GM19238 (cell line): ENCODE data around the gene ETV1.

Experiments
- DNase-seq: peaks from one replicate; pipeline ENCODE4 v3.0.0; 2011; ENCODE audit warnings: low spot score; ENCODE audit not compliant: insufficient read length

The ETV1 gene

DNA sequence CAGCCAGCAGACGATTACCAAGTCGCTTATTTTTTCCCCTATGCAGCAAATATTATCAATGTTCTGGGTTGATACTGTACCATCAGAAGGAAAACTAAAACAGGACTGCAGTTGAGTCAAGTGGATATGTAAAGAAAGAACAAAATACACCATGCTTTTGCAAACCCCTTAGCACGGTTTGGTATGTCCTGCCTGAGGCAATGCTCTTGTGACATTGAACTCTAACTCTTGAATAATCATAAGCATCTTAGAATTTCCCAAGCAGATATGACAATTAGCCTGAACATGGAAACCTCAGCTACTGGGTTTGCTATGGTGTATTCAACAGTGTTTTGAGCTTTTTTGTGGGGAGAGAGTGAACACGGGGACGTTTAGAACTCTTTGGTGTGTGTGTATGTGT is 107.4 kb downstream of the ETV1 start:
- DNase-seq = no peak

DNA sequence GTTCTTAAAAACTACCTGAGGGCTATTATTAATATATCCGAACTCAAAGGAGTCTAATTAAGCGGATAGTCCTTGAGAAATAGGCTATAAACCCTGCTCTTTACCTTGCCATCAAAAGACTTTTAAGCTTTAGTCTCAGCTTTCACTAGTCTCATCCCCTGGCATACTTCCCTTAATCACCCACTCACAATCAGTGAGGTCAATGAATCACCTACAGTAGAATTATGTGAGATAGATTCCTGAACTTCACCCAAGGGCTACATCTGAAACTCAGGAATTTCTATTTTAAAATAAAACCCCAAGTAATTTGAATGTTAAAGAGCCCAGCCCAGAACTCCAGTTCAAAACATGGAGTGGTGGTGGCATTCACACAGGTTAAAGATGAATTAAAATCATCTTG is 108.7 kb downstream of the ETV1 start:
- DNase-seq = no peak

DNA sequence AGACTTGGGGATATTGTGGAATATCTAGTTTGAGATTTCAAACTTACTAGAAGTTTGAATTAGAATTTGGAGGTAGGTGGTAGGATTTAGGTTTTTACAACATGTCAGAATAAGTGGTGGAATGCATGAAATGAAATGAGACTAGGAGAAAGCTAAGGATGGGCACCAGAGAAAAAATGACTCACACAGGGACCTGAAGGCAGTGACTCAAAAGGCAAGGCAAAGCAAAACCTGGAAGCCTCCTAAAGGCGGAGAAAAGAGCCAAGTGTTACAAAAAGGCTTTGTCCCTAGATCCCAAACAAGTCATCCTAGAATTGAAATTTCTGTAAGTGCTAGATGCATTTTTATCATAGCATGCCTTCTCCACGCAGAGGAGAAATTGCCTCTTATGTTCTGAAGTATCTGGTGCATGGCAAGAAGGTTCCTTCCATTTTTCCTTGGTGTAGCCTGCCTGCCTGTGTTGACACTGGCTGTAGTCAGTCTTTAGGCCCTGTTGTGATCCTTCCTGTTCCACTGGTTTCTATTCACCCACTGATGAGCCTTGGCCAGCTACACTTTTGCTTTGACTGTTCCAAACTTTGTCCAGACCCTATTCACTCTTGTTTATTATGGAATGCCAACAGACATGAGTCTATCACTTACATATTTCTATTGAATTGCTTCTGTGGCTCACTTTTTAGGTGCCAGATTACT is 109.3 kb downstream of the ETV1 start:
- no peak for DNase-seq

DNA sequence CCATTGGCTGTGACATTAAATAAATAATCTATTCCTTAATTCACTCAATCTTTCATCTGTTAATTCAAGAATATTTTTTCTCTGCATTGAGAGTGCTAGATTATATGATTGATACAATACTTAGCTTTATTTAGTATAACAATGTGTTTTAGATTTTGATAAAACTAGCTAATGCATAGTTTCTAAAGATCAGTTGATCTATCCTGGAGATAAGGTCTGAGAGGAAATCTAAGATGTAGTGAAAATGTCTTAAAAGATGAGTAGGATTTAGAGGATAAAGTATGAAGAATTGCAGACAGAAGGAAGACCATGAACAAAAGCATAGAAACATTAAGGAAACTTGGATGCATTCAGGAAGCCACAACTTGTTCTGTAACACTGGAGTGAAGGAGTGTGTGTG is 110.3 kb downstream of the ETV1 start:
- DNase-seq = no peak

DNA sequence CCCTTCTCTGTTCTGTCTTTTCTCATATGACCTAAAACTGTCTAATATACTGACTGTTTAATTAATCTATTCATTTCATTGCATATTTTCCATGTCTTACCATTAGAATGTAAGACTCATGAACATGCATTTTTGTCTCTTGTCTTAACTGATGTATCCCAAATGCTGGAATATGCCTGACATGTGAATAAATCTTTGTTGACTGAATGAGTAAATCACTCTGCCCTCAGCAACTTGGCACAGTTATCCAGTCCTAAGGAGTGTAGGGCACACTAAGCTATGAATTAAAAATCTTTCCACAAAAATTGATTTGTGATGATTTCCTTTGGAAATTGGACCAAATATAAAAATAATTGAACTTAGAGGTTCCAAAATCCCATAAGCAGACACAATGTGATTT is 111.3 kb downstream of the ETV1 start:
- DNase-seq = no peak

DNA sequence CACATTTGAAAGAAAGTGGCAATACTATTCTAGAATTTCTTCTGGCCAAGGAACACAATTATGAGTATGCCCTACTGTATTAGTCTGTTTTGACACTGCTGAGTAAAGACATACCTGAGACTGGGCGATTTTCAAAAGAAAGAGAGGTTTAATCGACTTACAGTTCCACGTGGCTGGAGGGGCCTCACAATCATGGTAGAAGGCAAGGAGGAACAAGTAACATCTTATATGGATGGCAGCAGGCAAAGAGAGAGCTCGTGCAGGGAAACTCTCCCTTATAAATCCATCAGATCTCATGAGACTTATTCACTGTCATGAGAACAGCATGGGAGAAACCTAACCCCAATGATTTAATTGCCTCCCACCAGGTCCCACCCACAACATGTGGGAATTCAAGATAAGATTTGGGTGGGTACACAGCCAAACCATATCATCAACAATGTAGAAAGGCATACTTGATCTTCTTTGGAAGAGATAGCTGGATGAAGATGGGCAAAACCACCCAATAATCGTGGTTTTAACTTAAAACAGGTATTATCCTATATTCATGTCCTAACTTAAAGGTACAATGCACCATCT is 113.9 kb downstream of the ETV1 start:
- DNase-seq = no peak

DNA sequence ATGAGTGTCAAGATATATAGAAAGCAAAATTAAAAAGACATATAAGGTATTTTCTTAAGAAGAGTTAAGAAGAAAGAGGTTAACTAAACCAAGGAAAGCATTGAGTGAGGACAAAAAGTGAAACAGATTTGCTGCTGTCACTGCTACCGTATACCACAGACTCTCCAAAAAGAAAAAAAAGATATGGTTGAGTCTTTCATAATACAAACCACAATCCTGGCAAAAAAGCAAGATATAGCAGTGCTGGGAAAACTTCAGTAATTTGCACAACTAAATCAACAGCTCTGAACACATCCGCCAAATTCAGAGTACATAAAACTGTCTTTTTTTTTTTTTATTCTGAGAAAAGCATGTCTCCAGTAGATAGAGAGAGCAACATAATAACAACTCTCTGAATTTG is 114.7 kb downstream of the ETV1 start:
- no peak for DNase-seq

DNA sequence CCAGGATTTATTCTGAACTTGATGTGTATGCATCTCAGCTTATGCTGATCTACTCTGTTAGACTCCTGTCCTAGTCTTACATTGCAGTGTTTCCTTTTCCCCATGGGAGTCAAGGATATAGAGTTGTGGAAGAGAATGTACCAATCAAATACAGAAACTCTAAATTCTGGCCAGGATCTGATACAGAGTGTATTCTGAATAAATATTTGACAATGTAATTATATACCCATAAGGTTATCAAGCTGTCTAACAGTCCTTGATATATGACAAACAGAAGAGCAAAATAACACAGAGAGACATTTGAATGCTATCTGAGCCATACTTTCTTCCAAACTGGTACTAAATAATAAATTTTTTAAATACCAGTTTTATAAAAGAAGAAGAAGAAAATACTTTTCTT is 116.8 kb downstream of the ETV1 start:
- no peak for DNase-seq

DNA sequence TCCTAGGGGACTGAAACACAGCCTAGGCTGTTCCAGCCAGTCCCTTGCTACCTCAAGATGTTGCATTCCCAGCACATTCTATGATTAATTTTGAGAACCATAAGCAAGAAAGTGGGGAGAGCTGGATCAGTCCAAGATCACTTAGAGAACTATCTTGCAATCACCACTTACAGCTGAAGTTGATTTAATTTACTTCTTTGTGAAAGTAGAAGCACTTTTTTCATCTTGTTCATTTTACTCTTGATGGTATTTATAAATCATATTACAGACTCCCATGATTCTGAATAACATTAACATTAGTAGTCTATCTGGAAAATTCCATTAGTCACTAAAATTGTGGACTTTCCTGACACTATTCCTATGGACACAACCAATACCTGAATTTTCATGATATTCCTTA is 118.5 kb downstream of the ETV1 start:
- DNase-seq = no peak

DNA sequence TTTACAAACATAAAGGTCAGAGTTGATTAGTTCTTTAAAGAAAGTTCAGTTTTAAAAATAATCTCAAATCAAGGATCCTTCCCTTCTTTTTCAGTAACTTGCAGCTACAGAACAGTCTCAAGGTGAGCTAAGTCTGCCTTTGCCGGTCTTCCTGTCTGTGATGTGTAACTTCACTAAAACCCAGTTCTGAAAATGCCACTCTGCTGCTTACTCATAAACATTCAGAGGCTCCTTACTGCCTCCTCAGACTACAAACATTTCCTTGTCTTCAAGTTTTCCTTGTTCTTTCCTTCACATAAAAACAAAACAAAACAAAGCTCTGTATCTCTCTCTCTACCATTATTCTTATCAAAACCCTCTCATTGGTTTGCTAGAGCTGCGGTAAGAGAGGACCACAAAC is 128.7 kb downstream of the ETV1 start:
- DNase-seq = no peak

DNA sequence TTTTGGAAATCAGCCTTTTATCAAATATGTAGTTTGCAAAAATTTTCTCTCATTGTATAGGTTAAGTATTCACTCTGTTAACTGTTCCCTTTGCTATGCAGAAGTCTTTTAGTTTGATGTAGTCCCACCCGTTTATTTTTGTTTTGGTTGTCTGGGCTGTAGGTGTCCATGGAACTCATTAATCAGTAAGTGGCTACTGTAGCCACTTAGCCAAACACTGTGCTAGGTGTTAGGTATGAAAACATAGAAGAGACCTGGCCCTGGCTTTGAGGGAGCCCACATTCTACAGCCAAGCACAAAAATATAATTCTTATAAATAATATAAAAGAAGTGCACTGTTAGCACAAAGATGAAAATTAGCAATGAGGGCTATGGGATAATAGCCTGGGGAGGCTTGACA is 133.5 kb downstream of the ETV1 start:
- no peak for DNase-seq

DNA sequence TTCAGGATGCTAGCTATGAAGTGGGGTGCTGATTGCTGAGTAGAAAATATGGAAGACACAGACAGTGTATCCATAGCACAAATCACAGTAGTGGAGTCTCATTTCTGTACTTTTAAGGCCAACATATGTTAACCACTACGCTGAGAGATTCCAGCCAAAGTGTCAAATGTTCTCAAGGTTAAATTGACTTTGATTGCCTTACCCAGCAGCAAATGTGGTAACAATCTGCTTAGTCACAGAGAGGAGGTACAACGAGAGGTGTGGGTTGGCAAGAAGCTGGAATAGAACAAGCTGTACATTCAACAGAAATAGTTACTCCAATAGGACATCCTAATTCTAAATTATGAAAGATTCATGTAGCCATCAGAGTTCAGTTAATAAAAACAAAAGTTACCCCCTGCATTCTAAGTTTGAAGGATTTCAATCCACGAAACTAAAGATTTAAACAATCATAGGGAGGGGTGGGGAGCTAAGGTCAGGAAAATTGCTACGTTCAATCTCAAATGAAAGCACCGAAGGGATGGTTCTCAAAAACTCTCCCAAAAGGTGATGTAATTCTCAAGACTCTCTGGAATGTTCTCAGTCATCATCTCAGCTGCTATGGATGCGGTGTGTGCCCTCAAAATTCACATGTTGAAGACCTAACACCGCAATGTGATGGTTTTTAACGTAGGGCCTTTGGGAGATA is 137.0 kb downstream of the ETV1 start:
- no peak for DNase-seq

DNA sequence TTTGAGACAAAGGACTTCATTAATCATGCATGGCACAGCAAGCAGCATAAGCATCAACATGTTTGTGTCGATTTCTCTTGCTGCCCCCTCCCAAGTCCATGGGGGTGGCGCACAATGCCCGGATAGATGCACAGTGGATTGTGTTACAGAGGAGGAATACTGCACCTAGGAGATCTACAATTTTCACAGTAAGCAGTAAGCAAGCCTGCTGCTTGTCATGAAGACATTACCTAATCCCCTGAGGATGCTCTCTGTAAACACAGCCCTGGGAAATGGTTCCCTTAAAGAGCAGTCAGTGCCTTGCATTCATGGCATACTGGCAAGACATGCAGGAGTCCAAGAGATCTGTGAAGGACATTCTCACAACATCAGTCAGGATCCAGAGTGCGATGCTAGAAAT is 137.7 kb downstream of the ETV1 start:
- DNase-seq = no peak

DNA sequence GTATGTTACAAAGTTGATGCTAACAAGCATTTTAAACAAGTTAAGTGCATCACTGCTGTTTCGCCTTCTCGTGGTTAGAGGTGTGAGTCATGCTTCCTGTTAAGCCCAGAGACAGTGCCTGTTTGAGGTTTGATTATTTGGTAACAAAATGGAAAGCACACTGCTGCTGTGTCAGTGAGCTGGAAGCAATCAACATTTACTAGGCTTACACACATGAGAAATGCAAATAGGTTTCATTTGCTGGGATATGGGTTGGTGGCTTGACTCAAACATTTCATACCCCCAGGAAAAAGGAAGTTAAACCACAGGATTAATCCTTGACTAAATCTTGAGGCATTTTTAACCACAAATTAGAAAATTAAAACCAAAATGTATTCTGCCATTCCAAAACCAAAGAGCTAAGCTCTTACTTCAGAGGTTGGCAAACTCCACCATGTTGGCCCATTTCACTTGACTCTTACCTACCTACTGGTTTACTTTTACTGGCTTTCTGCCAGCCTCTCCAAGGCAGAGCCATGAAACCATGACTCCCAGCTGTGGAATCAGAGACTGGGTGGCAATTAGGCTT is 139.2 kb downstream of the ETV1 start:
- DNase-seq = no peak

DNA sequence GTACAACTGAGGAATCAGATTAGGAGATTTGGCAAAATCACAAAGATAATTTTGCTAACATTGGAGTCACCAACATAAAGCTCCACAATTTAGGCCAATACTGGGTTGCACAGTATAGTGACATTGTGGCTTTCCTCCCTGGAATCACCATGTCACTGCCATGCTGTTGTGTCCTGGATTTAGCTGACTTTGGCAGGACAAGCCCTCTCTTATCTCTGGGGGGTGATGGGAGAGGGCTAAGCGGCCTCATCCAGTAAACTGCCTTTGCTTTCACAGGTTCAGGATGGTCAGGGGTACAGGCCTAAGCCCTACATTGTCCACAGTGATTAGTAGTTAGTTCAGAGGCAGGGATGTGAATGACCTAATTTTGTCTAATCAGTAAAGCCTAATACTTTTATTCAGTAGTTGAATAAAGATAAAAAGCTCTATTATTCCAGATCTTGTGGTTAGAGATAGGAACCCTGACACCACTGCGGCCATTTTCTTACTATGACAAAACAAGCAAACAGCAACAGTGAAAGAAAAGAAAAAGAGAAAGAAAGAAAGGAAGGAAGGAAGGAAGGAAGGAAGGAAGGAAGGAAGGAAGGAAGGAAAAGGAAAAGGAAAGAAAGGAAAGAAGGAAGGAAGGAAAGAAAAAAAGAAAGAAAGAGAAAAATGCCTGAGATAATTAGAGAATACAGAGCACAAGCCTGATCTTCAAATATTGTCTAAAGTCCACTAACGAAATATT is 140.1 kb downstream of the ETV1 start:
- DNase-seq = no peak

DNA sequence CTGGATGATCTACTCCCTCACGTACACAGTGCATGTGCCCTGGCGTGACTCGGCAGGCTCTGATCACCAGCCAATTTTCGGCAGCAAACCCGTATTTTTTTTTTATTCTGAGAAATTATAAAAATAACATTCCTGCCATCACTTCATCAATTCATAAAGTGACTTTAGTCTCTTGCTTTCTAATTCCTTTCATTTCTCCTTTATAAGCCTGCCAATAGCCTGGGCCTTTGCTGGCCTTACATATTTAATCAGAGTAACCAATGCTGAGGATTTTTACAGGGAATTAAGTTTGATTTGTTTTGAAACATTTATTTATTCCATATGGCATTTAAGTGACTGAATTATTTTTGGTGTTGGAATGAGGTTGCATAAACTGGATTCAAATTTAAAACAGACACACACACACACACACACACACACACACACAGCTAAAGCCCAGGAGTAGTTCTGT is 140.8 kb downstream of the ETV1 start:
- DNase-seq = no peak

DNA sequence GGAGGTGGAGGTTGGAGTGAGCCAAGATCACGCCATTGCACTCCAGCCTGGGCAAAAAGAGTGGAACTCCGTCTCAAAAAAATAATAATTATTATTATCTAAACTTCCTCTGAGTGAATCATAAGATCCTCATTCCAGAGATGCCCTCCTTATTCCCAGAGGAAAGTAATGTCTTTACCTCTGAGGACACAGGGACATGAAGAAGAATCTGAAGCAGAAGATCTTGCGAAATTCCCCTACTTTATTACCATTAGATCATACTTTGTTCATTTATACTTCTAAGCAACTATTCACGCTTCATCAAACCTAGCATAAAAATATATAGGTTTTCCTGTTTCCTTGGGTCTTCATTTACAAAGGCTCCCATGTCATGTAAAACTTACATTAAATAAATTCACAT is 143.1 kb downstream of the ETV1 start:
- no peak for DNase-seq

DNA sequence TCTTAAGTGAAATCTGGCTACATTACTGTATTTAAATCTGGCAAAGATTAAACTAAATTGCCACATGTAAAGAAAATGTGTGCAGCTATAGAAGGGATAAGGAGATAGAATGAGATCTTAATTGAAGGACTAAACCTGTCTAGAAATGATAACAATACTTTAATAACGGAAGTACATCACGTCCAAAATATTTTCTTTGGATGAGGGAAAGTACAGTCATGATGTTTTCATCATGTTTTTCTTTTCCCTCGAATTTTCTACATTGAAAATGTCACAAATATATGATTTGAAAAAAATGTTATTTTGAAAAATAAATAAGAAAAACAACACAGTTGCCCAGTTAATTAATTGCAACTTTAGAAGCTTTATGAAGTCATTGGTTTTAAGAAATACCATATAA is 143.9 kb downstream of the ETV1 start:
- DNase-seq = no peak

DNA sequence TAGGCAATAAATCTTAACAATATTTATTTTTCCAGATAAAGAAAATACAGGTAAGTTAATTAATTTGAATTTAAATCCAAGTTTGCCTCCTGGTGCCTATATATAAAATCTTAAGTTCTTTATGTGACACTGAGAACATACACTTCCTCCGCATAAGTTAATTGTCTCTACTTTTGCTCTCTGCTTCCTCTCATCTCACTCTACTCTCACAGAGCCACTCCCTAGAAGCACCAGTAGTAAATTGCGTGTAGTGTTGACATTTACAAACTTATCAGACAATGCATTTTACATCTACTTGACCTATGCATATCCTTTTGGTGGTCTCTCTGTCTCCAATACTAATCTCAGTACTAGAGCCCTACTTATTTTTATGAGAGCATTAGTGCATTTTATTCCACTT is 144.5 kb downstream of the ETV1 start:
- no peak for DNase-seq

DNA sequence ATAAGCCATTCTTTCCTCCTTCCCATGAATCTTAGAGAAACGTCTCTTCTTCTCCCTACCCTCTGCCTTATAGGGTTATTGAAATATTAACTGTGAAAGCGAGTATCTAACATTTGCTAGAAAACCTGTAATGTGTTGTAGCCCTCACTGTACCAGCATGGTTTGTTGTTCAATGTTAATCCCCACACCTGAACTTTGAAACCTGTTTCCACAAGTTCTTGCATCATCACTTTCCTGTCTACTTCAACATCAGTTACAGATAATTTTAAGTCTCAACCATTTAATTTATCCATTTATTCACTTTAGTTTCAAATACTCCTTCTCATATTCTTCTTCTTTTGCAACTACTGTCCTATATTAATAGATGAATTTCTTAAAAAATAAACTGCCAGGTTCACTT is 148.2 kb downstream of the ETV1 start:
- DNase-seq = no peak
